ENCODE results near the gene NDOR1.

Gene NDOR1

GRCh38 chr9:137166380-137167229 lies 38.9 kb upstream of the NDOR1 start:
- H3K79me2 ChIP-seq (ENCODE audit: insufficient read depth, low read length), result no peaks in the 10 kb centered on the region
- H3K4me3 ChIP-seq (ENCODE audit: insufficient read depth, low read length, poor library complexity, severe bottlenecking), result no peak overlapping the region
- H3K36me3 ChIP-seq (ENCODE audit: low read length), result no peaks in the 10 kb centered on the region
- H3K27me3 ChIP-seq (ENCODE audit: low read length), result no peaks in the 10 kb centered on the region
- H3F3A ChIP-seq (ENCODE audit: insufficient read depth), result no peaks in the 10 kb centered on the region
- H3K4me2 ChIP-seq (ENCODE audit: low read depth, low read length, poor library complexity, severe bottlenecking), result no peak overlapping the region
- H3K9me3 ChIP-seq (ENCODE audit: insufficient read depth, low read length), result no peaks in the 10 kb centered on the region
- no peaks in the 10 kb centered on the region for H4K20me1 ChIP-seq (ENCODE audit: low read depth, low read length)
- no peak overlapping the region for H2AFZ ChIP-seq (ENCODE audit: low read depth, low read length, severe bottlenecking)
- H3K9me2 ChIP-seq (replicated peaks; ENCODE audit: insufficient read depth, low read length), result no peaks in the 10 kb centered on the region
- H3K27ac ChIP-seq (ENCODE audit: low read depth, low read length), result no peak overlapping the region
- TF ChIP-seq, protein P1, sequence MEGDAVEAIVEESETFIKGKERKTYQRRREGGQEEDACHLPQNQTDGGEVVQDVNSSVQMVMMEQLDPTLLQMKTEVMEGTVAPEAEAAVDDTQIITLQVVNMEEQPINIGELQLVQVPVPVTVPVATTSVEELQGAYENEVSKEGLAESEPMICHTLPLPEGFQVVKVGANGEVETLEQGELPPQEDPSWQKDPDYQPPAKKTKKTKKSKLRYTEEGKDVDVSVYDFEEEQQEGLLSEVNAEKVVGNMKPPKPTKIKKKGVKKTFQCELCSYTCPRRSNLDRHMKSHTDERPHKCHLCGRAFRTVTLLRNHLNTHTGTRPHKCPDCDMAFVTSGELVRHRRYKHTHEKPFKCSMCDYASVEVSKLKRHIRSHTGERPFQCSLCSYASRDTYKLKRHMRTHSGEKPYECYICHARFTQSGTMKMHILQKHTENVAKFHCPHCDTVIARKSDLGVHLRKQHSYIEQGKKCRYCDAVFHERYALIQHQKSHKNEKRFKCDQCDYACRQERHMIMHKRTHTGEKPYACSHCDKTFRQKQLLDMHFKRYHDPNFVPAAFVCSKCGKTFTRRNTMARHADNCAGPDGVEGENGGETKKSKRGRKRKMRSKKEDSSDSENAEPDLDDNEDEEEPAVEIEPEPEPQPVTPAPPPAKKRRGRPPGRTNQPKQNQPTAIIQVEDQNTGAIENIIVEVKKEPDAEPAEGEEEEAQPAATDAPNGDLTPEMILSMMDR (IDR thresholded peaks at IDR 0.05; ENCODE audit: insufficient read depth, low read length, poor library complexity, severe bottlenecking), result no peak
- TF ChIP-seq EZH2phosphoT487 (conservative IDR thresholded peaks at IDR 0.05; ENCODE audit: low read length), result no peak
- no peak overlapping the region for H3K9ac ChIP-seq (ENCODE audit: low read length)

- no peak overlapping the region for H3K27ac ChIP-seq (ENCODE audit: low read depth, low read length)
Measured at GRCh38 chr9:137167277-137167746, 38.2 kb upstream of the NDOR1 start.

DNA sequence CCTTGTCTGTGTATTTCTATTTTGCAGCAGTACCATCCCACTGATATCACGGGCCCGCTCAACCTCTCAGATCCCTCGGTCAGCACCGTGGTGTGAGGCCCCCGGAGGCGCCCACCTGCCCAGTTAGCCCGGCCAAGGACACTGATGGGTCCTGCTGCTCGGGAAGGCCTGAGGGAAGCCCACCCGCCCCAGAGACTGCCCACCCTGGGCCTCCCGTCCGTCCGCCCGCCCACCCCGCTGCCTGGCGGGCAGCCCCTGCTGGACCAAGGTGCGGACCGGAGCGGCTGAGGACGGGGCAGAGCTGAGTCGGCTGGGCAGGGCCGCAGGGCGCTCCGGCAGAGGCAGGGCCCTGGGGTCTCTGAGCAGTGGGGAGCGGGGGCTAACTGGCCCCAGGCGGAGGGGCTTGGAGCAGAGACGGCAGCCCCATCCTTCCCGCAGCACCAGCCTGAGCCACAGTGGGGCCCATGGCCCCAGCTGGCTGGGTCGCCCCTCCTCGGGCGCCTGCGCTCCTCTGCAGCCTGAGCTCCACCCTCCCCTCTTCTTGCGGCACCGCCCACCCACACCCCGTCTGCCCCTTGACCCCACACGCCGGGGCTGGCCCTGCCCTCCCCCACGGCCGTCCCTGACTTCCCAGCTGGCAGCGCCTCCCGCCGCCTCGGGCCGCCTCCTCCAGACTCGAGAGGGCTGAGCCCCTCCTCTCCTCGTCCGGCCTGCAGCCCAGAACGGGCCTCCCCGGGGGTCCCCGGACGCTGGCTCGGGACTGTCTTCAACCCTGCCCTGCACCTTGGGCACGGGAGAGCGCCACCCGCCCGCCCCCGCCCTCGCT lies 37.5 kb upstream of the NDOR1 start:
- Histone ChIP-seq H3K79me2 (ENCODE audit: insufficient read depth, low read length) (no peaks in the 10 kb centered on the region), H3K9ac (ENCODE audit: low read length) (no peak overlapping the region), H3F3A (ENCODE audit: insufficient read depth) (no peaks in the 10 kb centered on the region), H3K4me3 (ENCODE audit: insufficient read depth, low read length, poor library complexity, severe bottlenecking) (no peak overlapping the region), H3K9me3 (ENCODE audit: insufficient read depth, low read length) (no peaks in the 10 kb centered on the region), H4K20me1 (ENCODE audit: low read depth, low read length) (no peaks in the 10 kb centered on the region), H3K27ac (ENCODE audit: low read depth, low read length) (no peak overlapping the region), H2AFZ (ENCODE audit: low read depth, low read length, severe bottlenecking) (no peak overlapping the region), H3K36me3 (ENCODE audit: low read length) (no peaks in the 10 kb centered on the region), H3K9me2 (replicated peaks; ENCODE audit: insufficient read depth, low read length) (no peaks in the 10 kb centered on the region), H3K27me3 (ENCODE audit: low read length) (no peaks in the 10 kb centered on the region), H3K4me2 (ENCODE audit: low read depth, low read length, poor library complexity, severe bottlenecking) (peak overlapping the region; percentile 56)
- no peak for TF ChIP-seq EZH2phosphoT487 (conservative IDR thresholded peaks at IDR 0.05; ENCODE audit: low read length)

More at GRCh38 chr9:137167277-137167746, 38.2 kb upstream of the NDOR1 start:
- Histone ChIP-seq H3K9ac (ENCODE audit: low read length) (no peak overlapping the region), H3K9me2 (replicated peaks; ENCODE audit: insufficient read depth, low read length) (no peaks in the 10 kb centered on the region), H4K20me1 (ENCODE audit: low read depth, low read length) (no peaks in the 10 kb centered on the region), H3F3A (ENCODE audit: insufficient read depth) (no peaks in the 10 kb centered on the region), H3K27me3 (ENCODE audit: low read length) (no peaks in the 10 kb centered on the region), H2AFZ (ENCODE audit: low read depth, low read length, severe bottlenecking) (no peak overlapping the region), H3K4me2 (ENCODE audit: low read depth, low read length, poor library complexity, severe bottlenecking) (no peak overlapping the region), H3K4me3 (ENCODE audit: insufficient read depth, low read length, poor library complexity, severe bottlenecking) (no peak overlapping the region), H3K9me3 (ENCODE audit: insufficient read depth, low read length) (no peaks in the 10 kb centered on the region), H3K79me2 (ENCODE audit: insufficient read depth, low read length) (no peaks in the 10 kb centered on the region), H3K36me3 (ENCODE audit: low read length) (no peaks in the 10 kb centered on the region)
- TF ChIP-seq, protein P1 (IDR thresholded peaks at IDR 0.05; ENCODE audit: insufficient read depth, low read length, poor library complexity, severe bottlenecking), result no peak
- no peak for TF ChIP-seq EZH2phosphoT487 (conservative IDR thresholded peaks at IDR 0.05; ENCODE audit: low read length)

Data from SU-DHL-6 (cell line).